Skeletal muscle satellite cell (primary cell): ENCODE measurements around the gene TRAF3.
"Not testable (repeated sequence)": the region's sequence is repeated elsewhere in the genome, so short reads cannot be mapped to it uniquely, and the experiment has no call there.

Experiments used
- H3K27me3 ChIP-seq: 2 replicates; pipeline ENCODE4 v1.7.0; 2013; ENCODE audit warnings: low read length; ENCODE audit not compliant: control insufficient read depth, insufficient read depth
- H3K36me3 ChIP-seq: 2 replicates; pipeline ENCODE4 v1.7.0; 2013; ENCODE audit warnings: mild to moderate bottlenecking, control low read depth, low read length; ENCODE audit not compliant: insufficient read depth
- H3K4me1 ChIP-seq: 2 replicates; pipeline ENCODE4 v1.7.0; 2013; ENCODE audit warnings: low read length; ENCODE audit not compliant: control insufficient read depth, insufficient read depth
- H3K4me2 ChIP-seq: 2 replicates; pipeline ENCODE4 v1.7.0; 2013; ENCODE audit warnings: mild to moderate bottlenecking, low read length
- H3K4me3 ChIP-seq: 2 replicates; pipeline ENCODE4 v1.7.0; 2013; ENCODE audit warnings: low read length
- H3K9ac ChIP-seq: 2 replicates; pipeline ENCODE4 v1.7.0; 2013; ENCODE audit warnings: mild to moderate bottlenecking, low read depth, low read length, moderate library complexity
- H3K9me3 ChIP-seq: replicated peaks from 2 replicates; pipeline ENCODE4 v1.7.0; 2013; ENCODE audit warnings: mild to moderate bottlenecking, control low read depth, low read length

The TRAF3 gene

DNA sequence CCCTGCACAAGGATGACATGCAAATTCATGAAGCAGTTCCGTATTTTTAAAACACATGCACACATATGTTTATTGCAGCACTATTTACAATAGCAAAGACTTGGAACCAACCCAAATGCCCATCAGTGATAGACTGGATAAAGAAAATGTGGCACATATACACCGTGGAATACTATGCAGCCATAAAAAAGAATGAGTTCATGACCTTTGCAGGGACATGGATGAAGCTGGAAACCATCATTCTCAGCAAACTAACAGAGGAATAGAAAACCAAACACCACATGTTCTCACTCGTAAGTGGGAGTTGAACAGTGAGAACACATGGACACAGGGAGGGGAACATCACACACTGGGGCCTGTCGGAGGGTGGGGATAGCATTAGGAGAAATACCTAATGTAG is 88.7 kb downstream of the TRAF3 start:
- not testable (repeated sequence) for H3K4me1 ChIP-seq, H3K36me3 ChIP-seq, H3K9me3 ChIP-seq, H3K4me2 ChIP-seq, H3K9ac ChIP-seq, H3K27me3 ChIP-seq, H3K4me3 ChIP-seq

DNA sequence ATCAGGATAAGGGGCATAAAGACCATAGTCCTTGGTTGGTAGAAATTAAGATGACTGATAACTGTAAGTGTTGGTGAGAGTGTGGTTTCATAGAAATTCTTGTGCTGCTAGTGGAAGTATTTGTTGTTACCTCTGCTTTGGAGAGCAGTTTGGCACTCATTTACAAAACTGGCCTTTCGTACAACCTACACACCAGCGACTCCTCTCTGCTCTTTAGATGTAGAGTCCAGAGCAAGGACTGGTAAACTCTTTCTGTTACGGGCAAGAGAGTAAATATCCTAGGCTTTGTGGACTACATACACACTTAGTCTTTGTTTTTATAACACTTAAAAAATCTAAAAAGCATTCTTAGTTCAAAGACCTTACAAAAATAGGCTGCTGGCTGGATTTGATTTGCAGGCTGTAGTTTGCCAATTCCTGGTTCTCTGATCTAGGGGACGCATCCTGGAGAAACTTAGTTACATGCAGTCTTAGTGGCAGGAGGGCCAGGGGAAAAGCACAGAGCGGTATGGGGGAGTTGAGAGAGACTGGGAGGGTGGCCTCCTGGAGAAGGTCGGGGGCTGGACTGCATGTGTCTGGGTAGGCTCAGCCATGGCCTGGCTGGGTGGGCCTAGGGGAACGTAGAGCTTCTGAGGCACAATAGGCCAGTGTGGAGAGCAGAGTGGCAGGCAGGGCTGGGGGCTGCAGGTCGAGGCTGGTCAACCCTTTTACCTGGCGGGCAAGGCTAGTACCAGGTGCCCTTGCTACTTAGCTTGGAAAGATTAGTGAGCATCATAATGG is 89.9 kb downstream of the TRAF3 start:
- peaks cover 17% of the 10 kb centered on the region for H3K36me3 ChIP-seq
- no peaks in the 10 kb centered on the region for H3K27me3 ChIP-seq
- no peaks in the 10 kb centered on the region for H3K4me1 ChIP-seq
- no peak overlapping the region for H3K4me2 ChIP-seq
- H3K9ac ChIP-seq = no peak overlapping the region
- H3K9me3 ChIP-seq = no peaks in the 10 kb centered on the region
- H3K4me3 ChIP-seq = no peak overlapping the region

GRCh38 chr14:102867826-102868580 is 90.8 kb downstream of the TRAF3 start:
- Histone ChIP-seq H3K4me3 (no peak overlapping the region), H3K9me3 (no peaks in the 10 kb centered on the region), H3K9ac (no peak overlapping the region), H3K36me3 (peaks cover 21% of the 10 kb centered on the region), H3K27me3 (no peaks in the 10 kb centered on the region), H3K4me1 (no peaks in the 10 kb centered on the region), H3K4me2 (no peak overlapping the region)

DNA sequence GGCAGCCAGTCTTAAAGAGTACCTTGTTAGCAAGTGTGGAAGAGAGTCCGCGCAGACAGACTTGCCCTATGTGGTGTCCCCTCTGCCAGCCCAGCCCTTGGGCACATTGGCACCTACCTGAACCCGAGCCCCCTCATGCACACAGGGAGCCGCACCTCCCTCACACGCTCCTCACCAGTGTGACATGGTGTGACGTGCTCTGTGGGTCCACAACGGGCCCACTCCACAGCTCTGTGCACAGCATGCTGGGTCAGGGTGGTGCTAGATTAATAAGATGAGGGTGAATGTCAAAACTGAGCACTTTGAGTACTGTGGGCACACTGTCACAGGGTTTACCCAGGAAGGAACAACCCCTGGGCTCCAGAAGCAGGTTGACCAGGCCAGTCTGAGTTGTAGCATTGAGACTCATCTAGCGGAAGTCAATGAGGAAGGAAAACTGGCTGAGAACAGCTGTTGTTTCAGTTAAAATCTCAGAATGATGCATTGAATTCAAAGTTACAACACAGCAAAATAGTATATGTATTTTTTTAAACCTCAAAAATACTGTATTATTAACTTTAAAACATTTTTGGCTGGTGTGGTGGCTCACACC is 91.8 kb downstream of the TRAF3 start:
- Histone ChIP-seq H3K4me3 (no peak overlapping the region), H3K27me3 (no peaks in the 10 kb centered on the region), H3K36me3 (peaks cover 21% of the 10 kb centered on the region), H3K4me2 (no peak overlapping the region), H3K4me1 (no peaks in the 10 kb centered on the region), H3K9me3 (no peaks in the 10 kb centered on the region), H3K9ac (no peak overlapping the region)

GRCh38 chr14:102870246-102870645 is 93.0 kb downstream of the TRAF3 start:
- Histone ChIP-seq H3K27me3 (no peaks in the 10 kb centered on the region), H3K4me1 (peaks cover 5% of the 10 kb centered on the region), H3K9me3 (no peaks in the 10 kb centered on the region), H3K4me2 (no peak overlapping the region), H3K4me3 (no peak overlapping the region), H3K9ac (no peak overlapping the region), H3K36me3 (peaks cover 21% of the 10 kb centered on the region)

DNA sequence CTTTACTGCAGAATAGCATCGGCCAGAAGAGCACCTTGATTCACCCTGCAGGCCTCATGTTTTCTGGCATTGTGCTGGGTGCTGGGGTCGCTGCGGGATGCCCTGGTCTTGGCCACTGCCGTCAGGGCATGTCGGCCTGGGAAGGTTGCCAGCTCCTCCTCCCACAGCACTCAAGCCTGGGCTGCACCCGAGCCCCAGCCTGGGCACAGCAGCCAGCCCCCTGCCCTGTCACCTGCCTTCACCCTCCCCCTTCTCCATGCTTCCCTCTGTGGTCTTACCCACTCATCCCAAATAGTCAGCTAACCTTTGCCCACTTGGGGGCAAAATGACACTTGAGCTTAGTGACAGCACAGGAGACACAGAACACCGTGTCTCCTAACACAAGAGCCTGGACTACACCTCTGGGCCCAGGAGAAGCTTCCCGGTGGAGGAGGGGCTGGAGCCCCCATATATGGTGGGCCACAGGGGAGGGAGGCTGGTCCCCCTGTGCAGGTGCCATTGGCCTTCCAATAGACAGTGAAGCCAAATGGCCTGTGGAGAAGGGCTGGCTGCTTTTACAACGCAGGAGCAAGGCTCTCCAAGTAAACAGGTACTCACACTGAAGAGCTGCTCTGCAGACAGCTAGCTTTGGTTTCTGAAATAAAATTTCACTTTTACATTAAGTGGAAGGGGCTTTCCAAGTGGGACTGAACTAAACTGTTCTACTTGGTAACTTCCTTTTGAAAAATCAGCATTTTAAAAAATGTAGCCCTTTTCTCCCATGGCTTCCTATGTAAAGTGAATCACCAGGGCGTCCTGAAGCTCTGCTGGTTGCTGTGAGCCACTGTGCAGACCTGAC is 94.0 kb downstream of the TRAF3 start:
- H3K4me3 ChIP-seq = no peak overlapping the region
- H3K9ac ChIP-seq = no peak overlapping the region
- H3K9me3 ChIP-seq = no peaks in the 10 kb centered on the region
- H3K4me1 ChIP-seq = peaks cover 12% of the 10 kb centered on the region
- H3K4me2 ChIP-seq = no peak overlapping the region
- H3K36me3 ChIP-seq = peaks cover 25% of the 10 kb centered on the region
- H3K27me3 ChIP-seq = no peaks in the 10 kb centered on the region

- H3K9me3 ChIP-seq = no peaks in the 10 kb centered on the region
- H3K27me3 ChIP-seq = no peaks in the 10 kb centered on the region
- H3K4me2 ChIP-seq = no peak overlapping the region
- H3K4me1 ChIP-seq = peaks cover 12% of the 10 kb centered on the region
- H3K36me3 ChIP-seq = peaks cover 33% of the 10 kb centered on the region
- no peak overlapping the region for H3K4me3 ChIP-seq
- H3K9ac ChIP-seq = no peak overlapping the region
These were observed 94.8 kb downstream of the TRAF3 start for GRCh38 chr14:102872020-102872419.

GRCh38 chr14:102873131-102873530 is 95.9 kb downstream of the TRAF3 start:
- Histone ChIP-seq H3K4me2 (no peak overlapping the region), H3K27me3 (no peaks in the 10 kb centered on the region), H3K36me3 (peaks cover 39% of the 10 kb centered on the region), H3K4me1 (peaks cover 12% of the 10 kb centered on the region), H3K4me3 (no peak overlapping the region), H3K9me3 (no peaks in the 10 kb centered on the region), H3K9ac (no peak overlapping the region)

DNA sequence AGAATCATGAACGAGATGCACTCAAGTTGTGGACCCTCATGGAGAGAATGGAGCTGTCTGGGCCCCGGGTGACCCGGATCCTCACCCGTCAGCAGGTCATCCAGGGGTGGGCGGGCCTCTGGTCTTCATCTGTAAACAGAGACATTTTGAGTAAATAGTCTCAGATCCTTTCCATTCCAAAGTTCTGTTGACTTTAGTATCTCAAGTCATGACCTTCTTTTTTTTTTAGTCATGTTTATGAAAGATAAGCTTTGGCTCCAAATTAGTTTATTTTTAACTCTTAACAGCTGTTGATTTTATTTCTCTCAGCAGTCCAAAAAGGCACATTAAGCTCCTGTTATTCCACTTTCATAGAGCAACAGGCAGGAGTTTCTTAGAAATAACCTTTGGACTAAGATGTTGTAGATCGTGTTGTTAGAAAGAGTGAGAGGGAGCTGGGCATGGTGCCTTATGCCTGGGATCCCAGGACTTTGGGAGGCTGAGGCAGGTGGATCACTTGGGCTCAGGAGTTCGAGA is 96.4 kb downstream of the TRAF3 start:
- no peak overlapping the region for H3K9ac ChIP-seq
- peaks cover 12% of the 10 kb centered on the region for H3K4me1 ChIP-seq
- H3K4me3 ChIP-seq = no peak overlapping the region
- no peaks in the 10 kb centered on the region for H3K9me3 ChIP-seq
- H3K4me2 ChIP-seq = no peak overlapping the region
- H3K36me3 ChIP-seq = peaks cover 39% of the 10 kb centered on the region
- H3K27me3 ChIP-seq = no peaks in the 10 kb centered on the region

GRCh38 chr14:102875652-102876051 is 98.4 kb downstream of the TRAF3 start:
- H3K4me3 ChIP-seq = no peak overlapping the region

GRCh38 chr14:102877511-102877910 is 100.3 kb downstream of the TRAF3 start:
- H3K27me3 ChIP-seq, H3K9me3 ChIP-seq, H3K9ac ChIP-seq, H3K4me3 ChIP-seq, H3K4me2 ChIP-seq: not testable (repeated sequence)
- H3K36me3 ChIP-seq = peaks cover 22% of the 10 kb centered on the region
- peaks cover 12% of the 10 kb centered on the region for H3K4me1 ChIP-seq

More at GRCh38 chr14:102875652-102876051, 98.4 kb downstream of the TRAF3 start:
- no peak overlapping the region for H3K4me2 ChIP-seq
- H3K9ac ChIP-seq = no peak overlapping the region
- no peaks in the 10 kb centered on the region for H3K27me3 ChIP-seq
- H3K9me3 ChIP-seq = no peaks in the 10 kb centered on the region
- peaks cover 40% of the 10 kb centered on the region for H3K36me3 ChIP-seq
- H3K4me1 ChIP-seq = peaks cover 12% of the 10 kb centered on the region
